Suprapubic skin (tissue), 4 donors: Measurements from ENCODE around the gene TMEM145.

ENCODE experiments used
- CTCF ChIP-seq, 2 donors: fragments of 200-600 bp in 1 of 2; fragments of 450-650 bp in 1 of 2; sonication (generic) in 1 of 2; IDR thresholded peaks; one replicate each; pipeline ENCODE4 v1.5.1; 2016 to 2019; ENCODE audit warnings: antibody characterized with exemption in 2 of 2, mild to moderate bottlenecking in 1 of 2, moderate library complexity in 1 of 2
- EP300 ChIP-seq: sonication (generic); formaldehyde crosslinking; IDR thresholded peaks from one replicate; pipeline ENCODE4 v1.6.1; 2017; ENCODE audit warnings: antibody characterized with exemption
- POLR2A ChIP-seq, 2 donors: fragments of 450-650 bp; IDR thresholded peaks; one replicate each; pipeline ENCODE4 v1.6.1; 2017; ENCODE audit warnings: antibody characterized with exemption in 2 of 2, mild to moderate bottlenecking in 2 of 2, moderate library complexity in 2 of 2
- POLR2AphosphoS5 ChIP-seq, 3 donors: sonication (generic); formaldehyde crosslinking; IDR thresholded peaks; one replicate each; pipeline ENCODE4 v1.6.1; 2017; ENCODE audit warnings: antibody characterized with exemption in 3 of 3

DNA sequence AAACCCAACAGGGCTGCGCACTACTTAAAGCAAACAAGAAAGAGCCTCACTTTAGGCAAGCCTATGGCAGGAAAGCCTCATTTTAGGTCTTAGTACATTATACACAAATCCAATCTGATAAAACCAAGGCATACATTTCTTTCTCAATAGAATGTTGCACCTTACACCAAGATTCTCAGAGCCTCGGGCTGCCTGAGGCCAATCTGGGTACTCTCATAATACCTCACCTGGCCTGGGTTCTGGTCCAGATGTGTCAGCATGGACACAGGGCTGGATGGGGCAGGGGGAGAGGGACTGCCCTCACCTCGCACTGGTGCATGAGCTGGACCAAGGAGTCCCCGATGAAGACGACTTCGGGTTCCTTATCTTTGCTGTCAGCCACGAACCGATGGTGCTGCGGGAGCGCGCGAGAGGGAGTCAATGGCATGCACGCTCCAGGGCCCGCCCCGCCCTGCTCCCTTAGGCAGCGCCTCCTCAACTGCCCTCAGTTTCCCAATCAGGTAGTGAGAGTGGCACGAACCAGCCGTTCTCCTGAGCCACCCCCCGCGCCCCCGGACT is 11.4 kb upstream of the TMEM145 start, which contains the start of gene PRR19:
- no peak for TF ChIP-seq CTCF (IDR thresholded peaks at IDR 0.05)
- TF ChIP-seq POLR2A (IDR thresholded peaks at IDR 0.05), result no peak
- no peak for TF ChIP-seq POLR2AphosphoS5 (IDR thresholded peaks at IDR 0.05)
- no peak for TF ChIP-seq EP300
